Measurements from ENCODE around the gene FOXA3.

FOXA3 gene

GRCh38 chr19:45824531-45825262, 39.4 kb upstream of the FOXA3 start:
- no peak for DNase-seq (ENCODE audit: low spot score)
- TF ChIP-seq, protein P1, sequence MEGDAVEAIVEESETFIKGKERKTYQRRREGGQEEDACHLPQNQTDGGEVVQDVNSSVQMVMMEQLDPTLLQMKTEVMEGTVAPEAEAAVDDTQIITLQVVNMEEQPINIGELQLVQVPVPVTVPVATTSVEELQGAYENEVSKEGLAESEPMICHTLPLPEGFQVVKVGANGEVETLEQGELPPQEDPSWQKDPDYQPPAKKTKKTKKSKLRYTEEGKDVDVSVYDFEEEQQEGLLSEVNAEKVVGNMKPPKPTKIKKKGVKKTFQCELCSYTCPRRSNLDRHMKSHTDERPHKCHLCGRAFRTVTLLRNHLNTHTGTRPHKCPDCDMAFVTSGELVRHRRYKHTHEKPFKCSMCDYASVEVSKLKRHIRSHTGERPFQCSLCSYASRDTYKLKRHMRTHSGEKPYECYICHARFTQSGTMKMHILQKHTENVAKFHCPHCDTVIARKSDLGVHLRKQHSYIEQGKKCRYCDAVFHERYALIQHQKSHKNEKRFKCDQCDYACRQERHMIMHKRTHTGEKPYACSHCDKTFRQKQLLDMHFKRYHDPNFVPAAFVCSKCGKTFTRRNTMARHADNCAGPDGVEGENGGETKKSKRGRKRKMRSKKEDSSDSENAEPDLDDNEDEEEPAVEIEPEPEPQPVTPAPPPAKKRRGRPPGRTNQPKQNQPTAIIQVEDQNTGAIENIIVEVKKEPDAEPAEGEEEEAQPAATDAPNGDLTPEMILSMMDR (IDR thresholded peaks at IDR 0.05; ENCODE audit: extremely low read depth, missing control alignments) = no peak

GRCh38 chr19:45825263-45825605, 38.9 kb upstream of the FOXA3 start:
- TF ChIP-seq, protein P1 (IDR thresholded peaks at IDR 0.05; ENCODE audit: extremely low read depth, missing control alignments) = no peak
- DNase-seq (ENCODE audit: low spot score) = no peak

DNA sequence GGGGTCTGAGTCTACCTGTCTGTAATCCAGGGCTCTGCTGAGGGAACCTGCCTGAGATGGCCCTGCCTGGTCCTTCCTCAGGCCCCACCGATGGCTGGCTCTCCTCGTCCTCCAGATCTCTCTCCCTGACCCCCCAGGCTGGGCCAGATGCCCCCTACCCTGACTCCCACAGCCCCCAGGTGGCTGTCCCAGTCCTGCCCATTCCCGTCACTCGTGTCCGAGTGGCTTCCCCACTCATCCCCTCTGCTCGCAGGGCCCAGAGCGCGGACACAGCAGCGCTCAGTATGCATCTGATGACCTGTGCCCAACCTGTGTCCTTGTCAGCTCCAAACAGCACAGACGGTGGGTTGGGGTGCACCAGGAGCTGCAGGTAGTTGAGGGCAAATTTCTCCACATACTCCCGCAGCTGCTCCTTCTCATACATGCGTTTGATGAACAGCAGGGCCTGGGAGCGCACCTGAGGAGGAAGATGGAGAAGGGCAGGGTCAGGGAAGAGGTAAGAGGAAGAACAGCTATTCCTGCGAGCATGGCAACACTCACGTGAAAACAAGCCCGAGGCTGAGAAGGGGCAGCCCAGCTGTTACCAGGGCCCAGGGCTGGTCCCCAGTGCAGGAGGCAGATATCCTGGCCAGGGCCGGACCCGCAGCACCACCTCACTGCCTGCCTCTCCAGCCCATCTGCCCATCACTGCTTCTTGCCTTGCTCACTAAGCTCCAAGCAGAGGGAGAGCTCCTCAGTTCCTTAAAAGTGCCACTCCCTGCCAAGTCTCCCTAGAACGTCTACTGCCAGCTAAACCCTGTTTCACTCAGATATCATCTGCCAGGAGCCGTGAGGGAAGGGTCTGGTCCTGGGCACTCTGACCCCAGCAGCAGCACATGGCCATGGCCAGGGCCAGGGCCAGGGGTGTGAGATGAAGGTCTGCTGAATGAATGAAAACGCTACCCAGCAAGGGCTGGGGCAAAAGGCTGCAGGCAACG, 37.9 kb upstream of the FOXA3 start:
- TF ChIP-seq, protein P1 (IDR thresholded peaks at IDR 0.05; ENCODE audit: extremely low read depth, missing control alignments) = no peak
- DNase-seq (ENCODE audit: low spot score) = no peak

- DNase-seq (ENCODE audit: low spot score) = no peak
- TF ChIP-seq, protein P1 (IDR thresholded peaks at IDR 0.05; ENCODE audit: extremely low read depth, missing control alignments) = no peak
These were observed 37.2 kb upstream of the FOXA3 start for GRCh38 chr19:45826934-45827333.

- TF ChIP-seq, protein P1 (IDR thresholded peaks at IDR 0.05; ENCODE audit: extremely low read depth, missing control alignments) = no peak
These were observed 36.5 kb upstream of the FOXA3 start for GRCh38 chr19:45827459-45828093.

DNA sequence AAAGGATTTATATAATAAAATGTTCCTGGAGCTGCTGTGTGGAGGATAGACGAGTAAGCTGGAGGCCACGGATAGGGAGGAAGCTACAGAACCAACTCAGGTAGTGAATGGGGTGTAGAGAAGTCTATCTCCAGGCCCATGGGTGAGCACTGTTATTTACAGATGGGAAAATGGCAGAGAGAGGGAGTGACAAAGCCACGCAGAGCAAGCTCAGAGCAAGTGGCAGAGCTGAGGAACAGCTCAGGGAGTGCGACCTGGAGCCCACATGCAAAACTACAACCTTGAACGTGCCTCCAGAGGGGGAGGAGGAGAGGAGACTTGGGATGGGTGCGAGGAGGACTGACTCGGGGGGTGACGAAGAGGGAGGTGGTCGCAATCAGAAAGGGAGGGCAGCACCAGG, 35.6 kb upstream of the FOXA3 start:
- no peak for DNase-seq (ENCODE audit: low spot score)
- TF ChIP-seq, protein P1 (IDR thresholded peaks at IDR 0.05; ENCODE audit: extremely low read depth, missing control alignments) = no peak

More at GRCh38 chr19:45827459-45828093, 36.5 kb upstream of the FOXA3 start:
- DNase-seq (ENCODE audit: low spot score) = no peak
